K562 (cell line): Measurements from ENCODE around the gene KIF24. TPM values are rescaled to one million over a fixed set of nuclear protein-coding genes. Genes with fewer than 3 reads are reported as not detected.

Experiments
- ATF4 ChIP-seq: fragments of 450-650 bp; formaldehyde crosslinking; IDR thresholded peaks from 2 replicates; pipeline ENCODE4 v1.4.0; 2022; ENCODE audit warnings: mild to moderate bottlenecking, moderate library complexity
- BACH1 ChIP-seq: fragments of 200-800 bp; sonication (Bioruptor generic); IDR thresholded peaks from 2 replicates; pipeline ENCODE4 v1.6.1; 2016; ENCODE audit warnings: missing genetic modification characterization, missing compliant biosample characterization
- CBX5 ChIP-seq: IDR thresholded peaks from 2 replicates; pipeline ENCODE4 v1.6.1; 2014; ENCODE audit warnings: low read depth, borderline replicate concordance
- CEBPG ChIP-seq, 3 experiments: fragments of 200-800 bp in 1 of 3; sonication (Bioruptor generic) in 1 of 3; sonication (generic) in 1 of 3; formaldehyde crosslinking in 1 of 3; IDR thresholded peaks in 2 of 3; conservative IDR thresholded peaks in 1 of 3; 2 replicates each; pipeline versions ENCODE4 v1.6.1 to v1.8.0; 2016 to 2022; ENCODE audit warnings: missing compliant biosample characterization in 2 of 3, missing genetic modification characterization in 2 of 3, mild to moderate bottlenecking in 1 of 3, missing genetic modification reagents in 1 of 3
- DACH1 ChIP-seq: fragments of 450-650 bp; IDR thresholded peaks from 2 replicates; pipeline ENCODE4 v1.6.1; 2018; ENCODE audit not compliant: partially characterized antibody
- DPF2 ChIP-seq: fragments of 450-650 bp; IDR thresholded peaks from 2 replicates; pipeline ENCODE4 v1.6.1; 2016
- FUS ChIP-seq: fragments of 200-400 bp; formaldehyde crosslinking; optimal IDR thresholded peaks from 2 replicates; pipeline ENCODE3; 2017; ENCODE audit warnings: low read depth, low read length
- MTF1 ChIP-seq: fragments of 250-450 bp; sonication (Bioruptor Pico); IDR thresholded peaks from 2 replicates; pipeline ENCODE4 v1.9.0; 2021; ENCODE audit warnings: moderate library complexity, mild to moderate bottlenecking, inconsistent platforms, borderline replicate concordance
- NCOA2 ChIP-seq, 2 experiments: fragments of 450-650 bp; IDR thresholded peaks; 2 replicates each; pipeline ENCODE4 v1.6.1; 2018; ENCODE audit warnings: mild to moderate bottlenecking in 2 of 2, moderate library complexity in 1 of 2; ENCODE audit not compliant: partially characterized antibody in 2 of 2
- NFYB ChIP-seq: IDR thresholded peaks from 2 replicates; pipeline ENCODE4 v1.6.1; 2011; ENCODE audit warnings: mild to moderate bottlenecking, moderate library complexity; ENCODE audit not compliant: insufficient read length; ENCODE audit errors: extremely low read depth
- NR1H2 ChIP-seq: sonication (generic); formaldehyde crosslinking; IDR thresholded peaks from 2 replicates; pipeline ENCODE4 v1.4.0; 2020; ENCODE audit warnings: mild to moderate bottlenecking, missing genetic modification reagents
- RBM25 ChIP-seq: fragments of 200-400 bp; formaldehyde crosslinking; IDR thresholded peaks from 2 replicates; pipeline ENCODE4 v1.6.1; 2018; ENCODE audit warnings: low read length, low read depth, moderate library complexity; ENCODE audit not compliant: severe bottlenecking
- RNF219 ChIP-seq: fragments of 250-450 bp; sonication (Bioruptor Pico); IDR thresholded peaks from 2 replicates; pipeline ENCODE4 v1.5.0; 2022; ENCODE audit warnings: mild to moderate bottlenecking
- SRSF9 ChIP-seq: fragments of 200-400 bp; formaldehyde crosslinking; IDR thresholded peaks from 2 replicates; pipeline ENCODE4 v1.6.1; 2017; ENCODE audit warnings: low read depth, low read length, borderline replicate concordance
- TEAD4 ChIP-seq, 2 experiments: sonication (generic) in 1 of 2; formaldehyde crosslinking in 1 of 2; IDR thresholded peaks; 2 replicates each; pipeline versions ENCODE4 v1.6.1 to v1.8.0; 2012 to 2022; ENCODE audit warnings: borderline replicate concordance in 1 of 2, inconsistent platforms in 1 of 2, low read length in 1 of 2, mild to moderate bottlenecking in 1 of 2, missing genetic modification reagents in 1 of 2
- TOE1 ChIP-seq, 2 experiments: fragments of 450-650 bp in 1 of 2; sonication (generic) in 1 of 2; formaldehyde crosslinking in 1 of 2; IDR thresholded peaks; 2 replicates each; pipeline versions ENCODE4 v1.7.1 to v1.8.0; 2016 to 2022; ENCODE audit warnings: borderline replicate concordance in 2 of 2, mild to moderate bottlenecking in 2 of 2, antibody characterized with exemption in 1 of 2, inconsistent platforms in 1 of 2, low read depth in 1 of 2, missing genetic modification reagents in 1 of 2, moderate library complexity in 1 of 2
- ZNF277 ChIP-seq: fragments of 250-450 bp; sonication (Bioruptor Pico); IDR thresholded peaks from 2 replicates; pipeline ENCODE4 v1.8.0; 2022; ENCODE audit warnings: inconsistent platforms, mild to moderate bottlenecking, moderate library complexity, borderline replicate concordance
- ZNF354B ChIP-seq: fragments of 250-450 bp; sonication (Bioruptor Pico); IDR thresholded peaks from 2 replicates; pipeline ENCODE4 v1.4.0; 2020
- polyA plus RNA-seq, 8 experiments: library from polyadenylated mRNA; depleted of rRNA in 4 of 8; stranded (reverse) in 5 of 8; unstranded in 3 of 8; fragments of >200 nt; fragmentation: Nextera tagmentation in 2 of 8; fragmentation: Illumina TruSeq in 1 of 8; extraction: Ambion mirVana in 2 of 8; extraction: Trizol in 1 of 8; gene quantifications; 2 replicates each; pipeline versions ENCODE4 v1.2.1 to v1.2.3, GENCODE V29; 2011 to 2014; ENCODE audit warnings: inconsistent platforms in 1 of 8, missing spikeins in 1 of 8
- total RNA-seq, 7 experiments: library from RNA; depleted of rRNA in 6 of 7; stranded (reverse); fragments of >200 nt in 6 of 7; fragmentation: Illumina TruSeq in 2 of 7; extraction: Trizol in 2 of 7; gene quantifications; 2 replicates each; pipeline versions ENCODE4 v1.2.1 to v1.2.3, GENCODE V29; 2011 to 2021; ENCODE audit warnings: low replicate concordance in 1 of 7
- TF ChIP-seq, protein P1 (sequence below): fragments of 450-650 bp; IDR thresholded peaks from 2 replicates; pipeline ENCODE4 v1.6.1; 2017; ENCODE audit warnings: mild to moderate bottlenecking, moderate library complexity

Gene KIF24
- total and polyA plus RNA-seq, 9 of the 15 experiments (the other 6 are each of a cell fraction or from before 2014, with no cell fraction given), result 0.63 to 5.8 (median 4.4) TPM

DNA sequence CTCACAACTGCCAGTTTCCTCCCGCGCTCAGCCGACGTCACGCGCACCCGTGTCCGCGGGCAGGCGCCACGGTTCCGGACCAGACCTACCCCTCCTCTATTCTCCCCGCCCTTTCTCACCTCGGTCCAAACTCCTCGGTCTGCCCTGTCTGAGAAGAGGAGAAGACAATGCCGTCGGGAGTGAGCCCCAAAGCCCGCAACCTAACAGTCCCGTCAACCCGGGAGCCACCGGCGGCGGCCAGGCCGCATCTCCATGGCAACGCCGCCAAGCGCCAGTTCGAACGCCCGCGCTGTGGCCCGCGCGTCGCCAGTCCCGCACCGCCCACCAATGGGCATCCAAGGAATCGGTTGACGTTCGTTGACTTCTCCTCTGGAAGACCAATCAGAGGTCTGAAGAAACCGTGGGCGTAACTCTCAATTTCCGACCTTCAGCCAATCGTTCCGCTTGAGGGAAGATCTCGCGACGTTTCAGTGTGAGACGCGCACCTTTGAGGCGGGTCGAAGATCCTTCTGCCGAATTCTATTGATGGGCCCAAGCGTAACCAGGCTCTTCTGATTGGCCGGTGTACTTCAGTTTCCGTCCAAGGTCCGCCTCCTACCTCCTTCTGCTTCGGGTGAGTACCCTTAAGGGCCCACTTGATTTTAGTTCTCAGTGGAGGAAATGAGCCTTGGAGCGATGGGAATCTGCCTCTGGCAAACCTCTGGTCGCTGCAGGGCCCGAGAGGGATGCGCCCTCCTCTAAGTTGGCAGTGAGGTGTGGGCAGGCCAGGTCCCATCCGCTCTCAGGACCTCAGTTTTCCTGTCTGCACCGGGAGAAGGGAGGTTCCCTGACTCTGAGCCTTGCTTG, at the start of gene KIF24, which contains the start of gene NUDT2 (continued):
- no peak for TF ChIP-seq ZNF277 (CRISPR knock-in tag)
- no peak for TF ChIP-seq MTF1 (CRISPR knock-in tag)
- TF ChIP-seq NFYB, result peak; percentile 97
- no peak for TF ChIP-seq TOE1 (IDR thresholded peaks at IDR 0.05; ENCODE audit: borderline replicate concordance)
- no peak for TF ChIP-seq TOE1 (CRISPR knock-in tag; IDR thresholded peaks at IDR 0.05; ENCODE audit: borderline replicate concordance, low read depth)
- no peak for TF ChIP-seq NCOA2 (IDR thresholded peaks at IDR 0.05; ENCODE audit: partially characterized antibody in 2 of 2)
- TF ChIP-seq CBX5, result no peak
- TF ChIP-seq CEBPG (CRISPR knock-in tag; IDR thresholded peaks at IDR 0.05), result no peak
- no peak for TF ChIP-seq CEBPG (tag; conservative IDR thresholded peaks at IDR 0.05 in 1 of 2, IDR thresholded peaks at IDR 0.05 in 1 of 2)
- TF ChIP-seq, protein P1, sequence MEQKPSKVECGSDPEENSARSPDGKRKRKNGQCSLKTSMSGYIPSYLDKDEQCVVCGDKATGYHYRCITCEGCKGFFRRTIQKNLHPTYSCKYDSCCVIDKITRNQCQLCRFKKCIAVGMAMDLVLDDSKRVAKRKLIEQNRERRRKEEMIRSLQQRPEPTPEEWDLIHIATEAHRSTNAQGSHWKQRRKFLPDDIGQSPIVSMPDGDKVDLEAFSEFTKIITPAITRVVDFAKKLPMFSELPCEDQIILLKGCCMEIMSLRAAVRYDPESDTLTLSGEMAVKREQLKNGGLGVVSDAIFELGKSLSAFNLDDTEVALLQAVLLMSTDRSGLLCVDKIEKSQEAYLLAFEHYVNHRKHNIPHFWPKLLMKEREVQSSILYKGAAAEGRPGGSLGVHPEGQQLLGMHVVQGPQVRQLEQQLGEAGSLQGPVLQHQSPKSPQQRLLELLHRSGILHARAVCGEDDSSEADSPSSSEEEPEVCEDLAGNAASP, result no peak
- no peak for TF ChIP-seq SRSF9
- no peak for TF ChIP-seq TEAD4 (IDR thresholded peaks at IDR 0.05; ENCODE audit: low read length)
- TF ChIP-seq TEAD4 (CRISPR knock-in tag; IDR thresholded peaks at IDR 0.05; ENCODE audit: borderline replicate concordance), result no peak
- TF ChIP-seq DPF2, result no peak
- no peak for TF ChIP-seq NR1H2 (CRISPR knock-in tag)
- TF ChIP-seq ZNF354B (CRISPR knock-in tag), result no peak
- TF ChIP-seq BACH1 (tag), result no peak
- no peak for TF ChIP-seq ATF4 (CRISPR knock-in tag)
- no peak for TF ChIP-seq RNF219 (CRISPR knock-in tag)
- TF ChIP-seq FUS, result no peak
- TF ChIP-seq RBM25, result peak; percentile 91
- TF ChIP-seq DACH1, result no peak
